Activated B cell treated with CpG ODN at 0.5 μM for 24 hours (primary cell): Measurements from ENCODE around the gene NBPF1. TPM values are rescaled to one million over a fixed set of nuclear protein-coding genes. Genes with fewer than 3 reads are reported as not detected.
"Not testable (repeated sequence)": the region's sequence is repeated elsewhere in the genome, so short reads cannot be mapped to it uniquely, and the experiment has no call there.

Experiments used
- ATAC-seq: fragments of 200-7000 bp; cut with Tn5 transposase; one replicate; pipeline ENCODE4 v1.10.0; 2021; ENCODE audit warnings: low read depth, mild to moderate bottlenecking, moderate library complexity
- CTCF ChIA-PET: fragments of 350-600 bp; sonication (Branson Sonifier 250); formaldehyde crosslinking; loops from one replicate; lab custom pipeline; 2021; ENCODE audit warnings: antibody characterized with exemption; lab: Charles Lee
- POLR2A ChIA-PET: fragments of 350-600 bp; sonication (Branson Sonifier 250); formaldehyde crosslinking; loops from one replicate; lab custom pipeline; 2021; ENCODE audit warnings: antibody characterized with exemption; lab: Charles Lee
- DNase-seq: peaks from one replicate; pipeline ENCODE4 v3.0.0; 2022
- H3K27ac Mint-ChIP-seq: one replicate; pipeline ENCODE4 v1.8.0; 2020; ENCODE audit warnings: mixed read lengths
- H3K27me3 Mint-ChIP-seq: one replicate; pipeline ENCODE4 v1.8.0; 2021; ENCODE audit warnings: mixed read lengths
- H3K36me3 Mint-ChIP-seq: one replicate; pipeline ENCODE4 v1.8.0; 2021; ENCODE audit warnings: low read depth, mixed read lengths
- H3K4me1 Mint-ChIP-seq: one replicate; pipeline ENCODE4 v1.8.0; 2021; ENCODE audit warnings: mixed read lengths
- H3K4me3 Mint-ChIP-seq: one replicate; pipeline ENCODE4 v1.8.0; 2020; ENCODE audit warnings: mild to moderate bottlenecking, mixed read lengths
- H3K9me3 Mint-ChIP-seq: one replicate; pipeline ENCODE4 v1.8.0; 2020; ENCODE audit warnings: mixed read lengths
- intact Hi-C: fragments of 100-400 bp; cut with micrococcal nuclease; formaldehyde crosslinking; loops from one replicate; pipeline ENCODE4 v1.15.1; 2024
- total RNA-seq: library from RNA; stranded (reverse); gene quantifications from 2 replicates; pipeline ENCODE4 v1.2.3, GENCODE V29; 2022
- TF ChIP-seq, protein P1 (sequence below): fragments of 200-600 bp; IDR thresholded peaks from one replicate; pipeline ENCODE4 v1.8.0; 2022; ENCODE audit warnings: antibody characterized with exemption, mild to moderate bottlenecking

The NBPF1 gene
- total RNA-seq, 1 donor from 2014 or later: 20.2 TPM

DNA sequence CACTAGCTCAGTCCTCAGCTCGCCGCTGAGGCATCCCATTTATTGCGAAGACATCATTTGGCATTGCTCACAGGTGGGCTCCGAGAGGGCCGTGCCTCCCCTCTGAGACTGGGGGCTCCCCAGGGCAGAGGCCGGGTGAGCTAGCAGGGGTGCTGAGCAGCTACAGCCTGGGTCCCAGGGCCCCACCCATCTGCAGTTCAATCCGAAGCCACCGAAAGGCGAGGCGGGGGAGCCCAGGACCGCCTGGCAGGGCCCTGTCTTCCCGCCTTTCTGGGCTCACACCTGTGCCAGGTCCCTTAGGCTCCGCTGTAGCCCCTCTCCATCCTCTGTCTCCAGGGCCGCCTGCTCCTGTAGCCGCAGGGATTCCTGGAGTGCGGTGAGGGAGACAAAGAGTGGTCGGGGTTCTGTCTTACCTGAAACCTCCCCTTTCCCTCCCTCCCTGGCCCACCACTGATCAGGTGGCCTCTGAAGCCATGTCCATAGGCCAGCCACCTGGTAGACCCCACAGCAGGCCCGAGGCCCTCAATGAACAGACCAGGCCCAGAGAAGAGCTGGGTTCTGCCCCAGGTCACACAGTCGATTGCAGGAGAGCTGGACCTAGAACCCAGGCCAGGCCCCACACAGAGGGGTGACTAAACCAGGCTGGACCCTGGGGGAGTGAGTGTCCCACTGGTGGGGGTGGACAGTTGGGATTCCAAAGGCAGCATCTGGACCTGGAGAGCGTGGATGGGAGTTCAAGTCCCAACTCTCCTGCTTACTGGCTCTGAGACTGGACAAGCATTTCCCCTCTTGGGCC, 18.1 kb upstream of the NBPF1 start:
- POLR2A ChIA-PET: interaction anchor here (0.6 kb wide), 1 partner anchor 411 kb away, joined by 3 read pairs; no protein-coding TSS in a partner anchor
- H3K36me3 Mint-ChIP-seq: peaks cover 76% of the 10 kb centered on the region
- intact Hi-C loops: no loop called here
- TF ChIP-seq, protein P1, sequence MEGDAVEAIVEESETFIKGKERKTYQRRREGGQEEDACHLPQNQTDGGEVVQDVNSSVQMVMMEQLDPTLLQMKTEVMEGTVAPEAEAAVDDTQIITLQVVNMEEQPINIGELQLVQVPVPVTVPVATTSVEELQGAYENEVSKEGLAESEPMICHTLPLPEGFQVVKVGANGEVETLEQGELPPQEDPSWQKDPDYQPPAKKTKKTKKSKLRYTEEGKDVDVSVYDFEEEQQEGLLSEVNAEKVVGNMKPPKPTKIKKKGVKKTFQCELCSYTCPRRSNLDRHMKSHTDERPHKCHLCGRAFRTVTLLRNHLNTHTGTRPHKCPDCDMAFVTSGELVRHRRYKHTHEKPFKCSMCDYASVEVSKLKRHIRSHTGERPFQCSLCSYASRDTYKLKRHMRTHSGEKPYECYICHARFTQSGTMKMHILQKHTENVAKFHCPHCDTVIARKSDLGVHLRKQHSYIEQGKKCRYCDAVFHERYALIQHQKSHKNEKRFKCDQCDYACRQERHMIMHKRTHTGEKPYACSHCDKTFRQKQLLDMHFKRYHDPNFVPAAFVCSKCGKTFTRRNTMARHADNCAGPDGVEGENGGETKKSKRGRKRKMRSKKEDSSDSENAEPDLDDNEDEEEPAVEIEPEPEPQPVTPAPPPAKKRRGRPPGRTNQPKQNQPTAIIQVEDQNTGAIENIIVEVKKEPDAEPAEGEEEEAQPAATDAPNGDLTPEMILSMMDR: no peak
- no peaks in the 10 kb centered on the region for H3K27me3 Mint-ChIP-seq
- H3K4me1 Mint-ChIP-seq: no peaks in the 10 kb centered on the region
- CTCF ChIA-PET: no interaction called here
- ATAC-seq (no peak), DNase-seq (peak; percentile 28)
- H3K4me3 Mint-ChIP-seq: no peak overlapping the region
- no peak overlapping the region for H3K27ac Mint-ChIP-seq
- H3K9me3 Mint-ChIP-seq: no peaks in the 10 kb centered on the region

DNA sequence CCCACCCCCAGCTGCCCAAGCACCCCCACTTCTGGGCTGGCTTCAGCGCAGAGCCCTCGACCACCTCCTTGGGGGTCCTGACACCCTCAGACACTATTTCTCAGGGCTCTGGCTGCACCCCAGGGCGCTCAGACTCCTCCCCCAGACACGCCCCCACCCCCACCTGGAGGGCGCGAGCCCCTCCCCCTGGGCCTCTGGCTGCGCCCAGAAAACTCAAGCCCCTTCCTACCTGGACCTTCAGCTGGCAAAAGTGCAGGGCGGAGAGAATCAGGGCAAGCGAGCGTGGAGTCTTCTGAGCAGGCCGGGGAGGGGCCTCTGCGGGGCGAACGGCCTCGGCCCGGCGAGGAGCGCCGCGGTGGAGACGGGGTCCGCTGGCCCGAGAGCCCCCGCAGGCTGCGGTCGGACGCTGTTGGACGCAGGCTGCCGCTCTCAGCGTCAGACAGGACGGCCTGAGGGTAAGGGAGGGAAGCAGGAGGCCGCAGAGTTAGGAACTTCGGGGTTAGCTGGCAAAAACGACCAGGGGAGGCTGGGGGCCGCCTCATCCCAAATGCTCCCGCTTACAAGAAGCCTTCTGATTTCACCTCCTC, 17.4 kb upstream of the NBPF1 start:
- H3K4me3 Mint-ChIP-seq: no peak overlapping the region
- H3K4me1 Mint-ChIP-seq: no peaks in the 10 kb centered on the region
- no peaks in the 10 kb centered on the region for H3K27me3 Mint-ChIP-seq
- intact Hi-C loops: no loop called here
- TF ChIP-seq, protein P1: no peak
- DNase-seq (peak; percentile 22), ATAC-seq (no peak)
- peaks cover 76% of the 10 kb centered on the region for H3K36me3 Mint-ChIP-seq
- ChIA-PET CTCF (no interaction called here), POLR2A (interaction anchor here (0.6 kb wide), 1 partner anchor 410 kb away, joined by 3 read pairs; no protein-coding TSS in a partner anchor)
- H3K9me3 Mint-ChIP-seq: no peaks in the 10 kb centered on the region
- H3K27ac Mint-ChIP-seq: no peak overlapping the region

DNA sequence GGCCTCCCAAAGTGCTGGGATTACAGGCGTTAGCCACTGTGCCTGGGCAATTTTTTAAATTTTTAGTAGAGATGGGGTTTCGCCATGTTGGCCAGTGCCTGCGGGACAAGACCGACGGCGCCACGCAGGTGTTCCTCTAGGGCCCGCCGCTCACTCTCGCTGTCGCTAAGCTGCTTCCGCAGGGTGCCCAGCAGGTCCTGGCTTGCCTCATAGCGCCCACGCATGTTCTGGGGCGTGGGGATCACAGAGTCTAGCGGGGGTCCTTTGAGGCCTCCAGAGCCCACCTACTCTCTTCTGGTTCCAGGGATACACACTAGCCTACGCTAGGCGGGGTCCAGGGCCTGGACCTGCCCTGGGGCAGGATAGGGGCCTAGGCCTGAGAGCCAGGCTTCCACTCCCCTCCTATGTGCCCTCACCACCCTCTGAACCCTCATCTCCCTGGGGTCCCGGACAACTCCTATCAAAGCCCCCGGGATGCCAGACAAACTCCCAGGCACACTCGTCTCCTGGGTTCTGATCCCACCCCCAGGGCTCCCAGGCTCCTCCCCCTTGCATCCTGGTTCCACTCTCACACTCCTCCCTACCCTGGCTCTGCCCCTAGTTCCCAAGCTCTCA, 16.7 kb upstream of the NBPF1 start:
- POLR2A ChIA-PET, ATAC-seq, H3K27me3 Mint-ChIP-seq, H3K4me1 Mint-ChIP-seq, H3K27ac Mint-ChIP-seq, CTCF ChIA-PET, intact Hi-C loops, H3K9me3 Mint-ChIP-seq, H3K4me3 Mint-ChIP-seq: not testable (repeated sequence)
- H3K36me3 Mint-ChIP-seq: peaks cover 76% of the 10 kb centered on the region
- peak; percentile 27 for DNase-seq

DNA sequence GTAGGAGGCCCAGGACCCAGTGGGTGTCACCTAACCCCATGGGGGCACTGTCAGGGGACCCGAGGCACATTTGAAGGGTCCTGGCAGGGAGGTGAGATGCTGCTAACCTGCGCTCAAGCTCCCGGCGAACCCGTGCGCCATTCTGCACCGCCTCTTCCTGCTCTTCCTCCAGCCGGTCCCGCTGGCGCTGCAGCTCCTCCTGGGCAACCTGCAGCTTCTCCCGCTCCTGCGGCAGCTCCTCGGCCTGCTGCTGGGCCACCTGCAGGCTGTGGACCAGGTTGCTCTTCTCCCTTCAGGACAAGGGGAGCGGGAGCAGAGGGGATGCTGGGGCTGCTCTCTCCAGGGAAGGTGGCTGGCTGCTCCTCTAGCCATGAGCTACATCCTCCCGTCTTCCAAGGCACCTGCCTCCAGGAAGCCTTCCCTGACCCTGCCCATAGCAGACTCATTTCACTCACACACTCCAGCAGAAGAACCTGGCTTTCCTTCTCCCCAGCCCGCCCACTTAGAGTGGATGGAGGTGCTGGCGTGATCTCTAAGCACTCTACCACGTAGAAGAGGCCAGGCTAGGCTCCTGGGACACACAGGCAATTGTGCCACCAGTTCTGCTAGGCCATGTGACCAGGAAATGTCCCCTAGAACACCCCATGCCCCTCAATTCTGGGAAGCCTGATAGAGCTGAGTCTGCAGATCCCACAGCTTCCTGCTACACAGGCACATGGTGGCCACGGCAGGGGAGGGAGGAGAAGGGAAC, 15.2 kb upstream of the NBPF1 start:
- Mint-ChIP-seq H3K9me3 (no peaks in the 10 kb centered on the region), H3K4me1 (no peaks in the 10 kb centered on the region), H3K4me3 (no peak overlapping the region), H3K27me3 (no peaks in the 10 kb centered on the region), H3K27ac (no peak overlapping the region), H3K36me3 (peaks cover 61% of the 10 kb centered on the region)
- DNase-seq: peak; percentile 29
- ChIA-PET POLR2A (interaction anchor here (0.7 kb wide), 1 partner anchor 196 kb away, joined by 3 read pairs; no protein-coding TSS in a partner anchor), CTCF (no interaction called here)
- ATAC-seq: no peak
- TF ChIP-seq, protein P1: no peak
- intact Hi-C loops: no loop called here

DNA sequence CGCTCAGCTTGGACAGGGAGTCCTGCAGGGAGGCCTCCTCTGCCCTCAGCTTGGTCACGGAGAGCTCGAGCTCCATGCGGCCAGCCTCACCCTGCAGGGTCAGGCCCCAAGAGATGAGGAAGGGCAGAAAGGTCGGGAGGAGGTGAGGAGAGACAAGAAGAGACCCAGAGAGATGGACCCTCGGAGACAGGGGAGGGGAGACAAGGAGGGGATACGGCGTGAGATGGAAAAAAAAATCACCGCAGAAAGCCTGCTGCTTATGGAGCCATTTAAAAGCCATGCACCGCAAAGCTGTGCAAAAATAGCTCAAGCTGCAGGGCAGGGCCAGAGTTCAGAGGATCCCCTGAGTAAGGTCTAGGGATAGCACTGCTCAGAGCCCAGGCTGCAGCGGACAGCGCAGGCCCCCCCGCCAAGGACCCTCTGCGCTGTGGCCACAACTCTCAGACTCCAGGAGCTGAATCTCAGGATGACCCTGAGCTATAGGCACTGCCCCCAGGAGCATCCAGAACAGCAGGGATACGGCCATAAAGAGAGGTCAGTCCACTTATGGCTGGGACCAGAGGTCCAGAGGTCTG, 13.1 kb upstream of the NBPF1 start:
- POLR2A ChIA-PET, ATAC-seq, H3K27ac Mint-ChIP-seq, intact Hi-C loops, H3K27me3 Mint-ChIP-seq, H3K4me1 Mint-ChIP-seq, H3K4me3 Mint-ChIP-seq, H3K9me3 Mint-ChIP-seq: not testable (repeated sequence)
- CTCF ChIA-PET: interaction anchor here (1.2 to 2.6 kb wide), 2 partner anchors 10 to 15 kb away, joined by 3 to 7 read pairs; no protein-coding TSS in a partner anchor
- peak; percentile 28 for DNase-seq
- peaks cover 40% of the 10 kb centered on the region for H3K36me3 Mint-ChIP-seq
